ENCODE data around the gene MYL11.

DNA sequence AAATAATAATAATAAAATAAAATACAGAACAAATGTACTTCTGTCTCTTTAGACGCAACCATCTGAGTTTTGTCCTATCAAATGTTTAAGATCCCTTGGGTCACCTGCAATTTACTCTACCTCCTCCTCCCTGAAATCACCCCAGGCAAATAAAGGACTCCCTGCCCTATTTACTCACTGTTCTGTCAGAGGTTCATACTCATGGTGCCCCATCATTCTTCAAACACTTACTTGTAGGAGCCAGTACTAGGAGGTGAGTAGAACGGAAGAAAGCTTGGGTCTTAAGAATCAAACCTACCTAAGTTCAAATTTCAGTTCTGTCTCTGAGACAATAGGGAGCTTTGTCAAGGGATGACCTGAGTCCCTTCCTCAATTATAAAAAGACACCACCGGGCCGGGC, 8.1 kb upstream of the MYL11 start:
- TF ChIP-seq, protein P1, sequence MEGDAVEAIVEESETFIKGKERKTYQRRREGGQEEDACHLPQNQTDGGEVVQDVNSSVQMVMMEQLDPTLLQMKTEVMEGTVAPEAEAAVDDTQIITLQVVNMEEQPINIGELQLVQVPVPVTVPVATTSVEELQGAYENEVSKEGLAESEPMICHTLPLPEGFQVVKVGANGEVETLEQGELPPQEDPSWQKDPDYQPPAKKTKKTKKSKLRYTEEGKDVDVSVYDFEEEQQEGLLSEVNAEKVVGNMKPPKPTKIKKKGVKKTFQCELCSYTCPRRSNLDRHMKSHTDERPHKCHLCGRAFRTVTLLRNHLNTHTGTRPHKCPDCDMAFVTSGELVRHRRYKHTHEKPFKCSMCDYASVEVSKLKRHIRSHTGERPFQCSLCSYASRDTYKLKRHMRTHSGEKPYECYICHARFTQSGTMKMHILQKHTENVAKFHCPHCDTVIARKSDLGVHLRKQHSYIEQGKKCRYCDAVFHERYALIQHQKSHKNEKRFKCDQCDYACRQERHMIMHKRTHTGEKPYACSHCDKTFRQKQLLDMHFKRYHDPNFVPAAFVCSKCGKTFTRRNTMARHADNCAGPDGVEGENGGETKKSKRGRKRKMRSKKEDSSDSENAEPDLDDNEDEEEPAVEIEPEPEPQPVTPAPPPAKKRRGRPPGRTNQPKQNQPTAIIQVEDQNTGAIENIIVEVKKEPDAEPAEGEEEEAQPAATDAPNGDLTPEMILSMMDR (IDR thresholded peaks at IDR 0.05), result no peak
- TF ChIP-seq POLR2A (IDR thresholded peaks at IDR 0.05), result no peak

All from Peyer's patch (tissue), 4 donors.